Measurements from ENCODE around the gene APC. TPM values are rescaled to one million over a fixed set of nuclear protein-coding genes. Genes with fewer than 3 reads are reported as not detected.

APC gene
- total and polyA plus RNA-seq, 2 experiments from 2014 or later: 12.9 to 40.1 TPM

DNA sequence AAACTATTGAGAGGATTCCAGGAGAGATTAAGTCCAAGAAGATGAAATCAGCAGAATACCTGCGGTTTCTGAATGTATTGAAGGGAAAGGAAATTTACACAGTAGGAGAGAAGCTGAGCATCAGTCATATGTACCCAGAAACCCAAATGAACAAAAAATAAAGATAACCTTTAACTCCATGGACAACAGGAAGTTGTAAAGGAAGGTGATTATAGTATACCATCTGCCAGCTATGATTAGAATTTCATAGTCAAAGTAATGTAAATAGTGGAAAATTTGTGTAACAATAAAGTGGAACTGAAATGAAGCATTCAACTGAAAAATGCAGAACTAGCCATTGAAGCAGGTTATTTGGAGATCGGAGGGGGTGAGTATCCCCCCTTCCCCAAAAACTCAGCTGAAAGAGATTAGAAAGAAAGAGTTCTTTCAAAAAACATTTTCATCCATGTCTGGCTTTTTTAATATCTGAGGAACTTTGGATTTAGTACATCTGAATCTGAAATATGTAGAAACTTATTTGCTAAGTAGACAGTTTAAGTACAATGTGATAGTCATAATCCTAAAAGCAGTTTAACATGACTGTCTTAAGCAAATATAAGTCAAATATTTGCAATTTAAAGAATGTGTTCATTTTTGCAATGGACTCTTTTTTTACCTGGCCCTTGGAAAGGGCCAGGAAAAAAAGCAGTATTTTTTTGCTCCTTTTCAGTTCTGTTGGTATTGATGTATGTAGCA lies 58.4 kb downstream of the APC start:
- Histone ChIP-seq H3K9me3 (ENCODE audit: low read depth) (no peaks in the 10 kb centered on the region), H3K4me1 (ENCODE audit: low read depth) (no peaks in the 10 kb centered on the region), H3K4me3 (no peak overlapping the region), H3K27ac (no peak overlapping the region), H3K36me3 (peaks cover 25% of the 10 kb centered on the region), H3K27me3 (no peaks in the 10 kb centered on the region)
- TF ChIP-seq, protein P1, sequence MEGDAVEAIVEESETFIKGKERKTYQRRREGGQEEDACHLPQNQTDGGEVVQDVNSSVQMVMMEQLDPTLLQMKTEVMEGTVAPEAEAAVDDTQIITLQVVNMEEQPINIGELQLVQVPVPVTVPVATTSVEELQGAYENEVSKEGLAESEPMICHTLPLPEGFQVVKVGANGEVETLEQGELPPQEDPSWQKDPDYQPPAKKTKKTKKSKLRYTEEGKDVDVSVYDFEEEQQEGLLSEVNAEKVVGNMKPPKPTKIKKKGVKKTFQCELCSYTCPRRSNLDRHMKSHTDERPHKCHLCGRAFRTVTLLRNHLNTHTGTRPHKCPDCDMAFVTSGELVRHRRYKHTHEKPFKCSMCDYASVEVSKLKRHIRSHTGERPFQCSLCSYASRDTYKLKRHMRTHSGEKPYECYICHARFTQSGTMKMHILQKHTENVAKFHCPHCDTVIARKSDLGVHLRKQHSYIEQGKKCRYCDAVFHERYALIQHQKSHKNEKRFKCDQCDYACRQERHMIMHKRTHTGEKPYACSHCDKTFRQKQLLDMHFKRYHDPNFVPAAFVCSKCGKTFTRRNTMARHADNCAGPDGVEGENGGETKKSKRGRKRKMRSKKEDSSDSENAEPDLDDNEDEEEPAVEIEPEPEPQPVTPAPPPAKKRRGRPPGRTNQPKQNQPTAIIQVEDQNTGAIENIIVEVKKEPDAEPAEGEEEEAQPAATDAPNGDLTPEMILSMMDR (IDR thresholded peaks at IDR 0.05; ENCODE audit: low read depth, low read length): no peak
- no peak for DNase-seq (ENCODE audit: low read depth in 1 of 2, low spot score in 1 of 2)

DNA sequence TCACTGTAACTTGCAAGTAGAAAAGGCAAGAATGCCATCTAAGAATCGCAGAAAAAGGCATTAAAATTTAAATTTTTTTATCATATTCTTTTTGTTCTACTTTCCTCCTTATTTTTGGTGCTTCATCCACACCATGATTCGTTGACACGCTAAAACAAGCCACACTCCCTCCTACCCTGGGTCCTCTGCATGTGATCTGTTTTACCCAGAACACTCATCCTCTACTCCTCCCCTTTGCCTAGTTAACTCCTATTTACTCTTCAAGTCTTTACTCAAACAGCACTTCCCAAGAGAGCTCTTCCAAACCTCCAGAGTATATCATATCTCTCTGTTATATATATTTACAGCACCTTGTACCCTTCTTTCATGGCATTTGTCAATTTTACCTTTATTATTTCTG lies 62.0 kb downstream of the APC start:
- H3K9me3 ChIP-seq (ENCODE audit: low read depth): no peaks in the 10 kb centered on the region
- H3K36me3 ChIP-seq: peaks cover 6% of the 10 kb centered on the region
- H3K27me3 ChIP-seq: no peaks in the 10 kb centered on the region
- TF ChIP-seq, protein P1 (IDR thresholded peaks at IDR 0.05; ENCODE audit: low read depth, low read length): no peak
- H3K4me1 ChIP-seq (ENCODE audit: low read depth): no peaks in the 10 kb centered on the region
- no peak overlapping the region for H3K4me3 ChIP-seq
- no peak overlapping the region for H3K27ac ChIP-seq
- DNase-seq (ENCODE audit: low read depth in 1 of 2, low spot score in 1 of 2): no peak

DNA sequence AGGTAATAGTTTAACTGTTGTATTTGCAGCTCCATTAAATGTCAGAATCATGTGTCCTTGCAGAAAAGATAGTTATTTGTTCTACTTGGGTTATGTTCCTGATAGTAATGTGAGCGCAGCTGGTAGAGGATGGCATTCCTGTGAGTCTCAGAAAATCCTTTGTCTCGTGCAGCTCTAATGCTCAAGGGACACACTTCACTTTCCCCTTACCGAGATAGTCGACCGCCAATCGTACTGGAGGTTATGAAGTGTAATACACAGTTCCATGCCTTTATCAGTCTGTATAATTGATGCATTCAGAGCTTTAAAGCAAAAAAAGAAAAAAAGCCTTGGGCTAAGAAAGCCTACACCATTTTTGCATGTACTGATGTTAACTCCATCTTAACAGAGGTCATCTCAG lies 63.2 kb downstream of the APC start:
- Histone ChIP-seq H3K36me3 (peaks cover 6% of the 10 kb centered on the region), H3K4me1 (ENCODE audit: low read depth) (no peaks in the 10 kb centered on the region), H3K27ac (no peak overlapping the region), H3K27me3 (no peaks in the 10 kb centered on the region), H3K9me3 (ENCODE audit: low read depth) (no peaks in the 10 kb centered on the region), H3K4me3 (no peak overlapping the region)
- DNase-seq (ENCODE audit: low read depth in 1 of 2, low spot score in 1 of 2): no peak
- TF ChIP-seq, protein P1 (IDR thresholded peaks at IDR 0.05; ENCODE audit: low read depth, low read length): no peak

DNA sequence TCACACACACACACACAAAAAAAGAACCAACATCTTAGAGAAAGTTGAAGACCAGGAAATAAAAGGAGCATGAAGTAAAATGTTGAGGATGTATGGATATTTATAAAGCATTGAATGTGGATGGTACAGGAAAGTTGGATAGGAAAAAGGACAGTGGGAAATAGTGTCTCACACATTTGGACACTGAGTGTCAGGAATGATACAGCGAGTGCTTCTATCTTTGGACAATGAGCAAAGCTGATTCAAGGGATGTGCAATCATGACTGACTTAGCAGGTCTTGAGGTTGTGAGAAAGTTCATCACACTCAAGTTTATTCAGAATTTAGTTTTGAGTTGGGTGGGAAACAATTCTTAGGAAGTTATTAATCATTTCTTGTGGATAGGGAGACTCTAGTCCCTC lies 73.3 kb downstream of the APC start:
- H3K4me1 ChIP-seq (ENCODE audit: low read depth): no peaks in the 10 kb centered on the region
- H3K9me3 ChIP-seq (ENCODE audit: low read depth): no peaks in the 10 kb centered on the region
- DNase-seq (ENCODE audit: low read depth in 1 of 2, low spot score in 1 of 2): no peak
- peaks cover 7% of the 10 kb centered on the region for H3K36me3 ChIP-seq
- no peak overlapping the region for H3K27ac ChIP-seq
- H3K4me3 ChIP-seq: no peak overlapping the region
- H3K27me3 ChIP-seq: no peaks in the 10 kb centered on the region
- TF ChIP-seq, protein P1 (IDR thresholded peaks at IDR 0.05; ENCODE audit: low read depth, low read length): no peak

DNA sequence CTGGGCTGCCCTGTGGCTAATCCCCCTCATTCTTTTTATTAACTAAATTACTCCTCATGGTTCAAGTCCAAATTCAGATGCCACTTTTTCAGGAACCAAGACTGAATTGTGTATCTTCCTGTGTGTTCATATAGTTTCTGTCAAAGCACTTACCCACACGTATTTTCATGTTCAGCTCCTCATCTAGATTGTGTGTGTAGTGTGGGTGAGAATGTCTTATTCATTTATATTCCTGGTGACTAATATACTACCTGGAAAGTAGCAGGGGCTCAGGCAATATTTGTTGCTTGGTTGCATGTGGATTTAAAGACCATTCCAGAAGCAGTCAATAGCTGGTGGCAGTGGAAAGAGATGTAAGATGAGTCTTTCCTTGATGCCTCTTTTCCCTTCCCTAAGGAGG lies 74.9 kb downstream of the APC start:
- DNase-seq (ENCODE audit: low read depth in 1 of 2, low spot score in 1 of 2): no peak

More for the DNA sequence above, 74.9 kb downstream of the APC start:
- no peak overlapping the region for H3K27ac ChIP-seq
- TF ChIP-seq, protein P1 (IDR thresholded peaks at IDR 0.05; ENCODE audit: low read depth, low read length): no peak
- H3K4me1 ChIP-seq (ENCODE audit: low read depth): no peaks in the 10 kb centered on the region
- no peaks in the 10 kb centered on the region for H3K9me3 ChIP-seq (ENCODE audit: low read depth)
- H3K27me3 ChIP-seq: no peaks in the 10 kb centered on the region
- no peak overlapping the region for H3K4me3 ChIP-seq
- peaks cover 10% of the 10 kb centered on the region for H3K36me3 ChIP-seq
